SIG-M5 treated with dmso at 0.1 percent for 504 hours (cell line): ENCODE data around the gene WNT7A.

Experiments
- DNase-seq: peaks from one replicate; lab custom pipeline; 2025; ENCODE audit not compliant: unreplicated experiment; lab: John Stamatoyannopoulos, UW

The WNT7A gene

DNA sequence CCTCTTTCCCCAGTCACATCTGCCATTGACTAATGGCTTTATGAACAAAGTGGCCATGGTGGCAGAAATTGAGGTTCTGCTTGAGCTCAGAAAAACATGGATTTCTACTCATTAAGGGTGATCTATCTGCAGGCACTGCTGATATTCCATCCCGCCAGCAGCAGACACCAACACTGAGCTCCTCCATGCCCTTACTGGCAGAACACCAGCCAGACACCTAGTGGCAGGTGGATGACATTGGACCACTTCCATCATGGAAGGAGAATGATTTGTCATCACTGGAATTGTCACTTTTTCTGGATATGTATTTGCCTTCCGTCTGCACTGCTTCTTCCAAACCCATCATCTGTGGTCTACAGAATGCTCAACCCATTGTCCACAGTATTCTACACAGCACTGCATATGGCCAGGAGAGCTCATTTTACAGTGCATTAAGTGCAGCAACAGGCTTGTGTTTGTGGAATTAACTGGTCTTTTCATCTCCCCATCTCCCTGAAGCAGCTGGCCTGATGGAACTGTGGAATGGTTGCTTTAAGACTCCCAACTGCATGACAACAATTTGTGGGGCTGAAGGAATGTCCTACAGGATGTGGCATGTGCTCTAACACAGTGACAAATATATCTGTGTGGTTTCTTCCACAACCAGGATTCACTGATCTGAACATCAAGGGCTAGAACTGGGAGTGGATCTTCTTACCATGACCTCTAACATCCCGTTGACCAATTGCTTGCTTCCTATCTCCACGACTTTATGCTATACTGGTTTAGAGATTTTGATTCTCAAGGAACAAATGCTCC lies 103.4 kb downstream of the WNT7A start:
- DNase-seq = no peak

DNA sequence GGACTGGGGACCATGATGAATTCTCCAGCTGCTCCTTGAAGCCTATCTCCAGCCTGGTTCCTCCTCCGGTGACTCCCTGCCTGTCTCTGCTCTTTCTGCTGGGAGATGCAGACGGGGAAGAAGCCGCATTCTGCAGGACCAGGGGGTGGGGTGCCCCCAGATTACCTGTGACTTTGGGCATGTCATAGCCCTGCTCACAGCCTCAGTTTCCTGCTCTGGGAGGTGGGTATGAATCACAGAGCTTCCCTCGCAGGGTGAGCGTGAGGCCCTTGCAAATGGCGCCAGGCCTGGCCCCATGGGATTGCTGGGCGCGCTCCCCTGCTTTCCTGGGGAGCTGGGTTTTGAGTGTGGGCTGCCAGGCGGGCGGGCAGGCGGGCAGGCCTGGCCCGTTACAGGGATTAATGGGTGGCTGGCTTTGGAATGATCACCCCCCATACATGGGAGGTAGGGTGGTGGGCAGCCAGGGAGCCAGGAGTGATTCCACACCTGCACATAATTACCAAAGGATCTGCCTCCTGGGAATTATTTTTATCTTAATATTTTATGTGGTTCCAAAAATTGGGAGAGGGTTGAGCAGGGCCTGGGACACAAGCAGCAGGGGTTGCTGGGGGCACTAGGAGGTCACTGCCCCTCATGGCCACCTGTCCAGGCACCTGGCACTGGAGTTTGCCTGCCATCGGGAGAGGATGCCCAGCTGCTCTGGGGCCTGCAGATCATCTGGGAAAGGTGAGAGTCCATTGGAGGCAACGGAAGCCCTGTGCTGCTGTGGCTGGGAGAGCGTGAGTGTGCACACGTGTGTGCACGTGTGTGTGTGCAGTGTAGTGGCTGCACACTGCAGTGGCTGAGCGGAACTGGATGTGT lies 106.8 kb downstream of the WNT7A start:
- DNase-seq = no peak

DNA sequence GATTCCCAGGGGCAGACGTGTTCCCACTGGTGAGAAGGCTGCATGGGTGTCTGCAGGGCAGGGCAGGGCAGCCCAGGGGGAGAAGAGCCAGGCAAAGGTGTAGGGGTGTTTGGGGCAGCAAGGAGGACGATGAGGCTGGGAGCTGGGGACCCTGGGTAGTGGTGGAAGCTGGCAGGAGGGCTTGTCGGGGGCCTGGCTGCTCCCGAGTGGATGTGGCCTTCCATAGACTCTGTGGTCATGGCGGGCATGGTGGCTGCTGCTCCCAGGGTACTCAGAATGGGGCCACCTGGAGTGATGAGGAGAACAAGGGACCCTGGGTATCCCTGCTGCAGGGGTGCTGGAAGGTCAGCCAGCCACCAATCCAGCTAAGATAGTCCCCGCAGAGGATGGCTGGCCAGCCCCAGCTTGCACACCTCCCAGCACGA lies 107.5 kb downstream of the WNT7A start:
- DNase-seq = no peak

DNA sequence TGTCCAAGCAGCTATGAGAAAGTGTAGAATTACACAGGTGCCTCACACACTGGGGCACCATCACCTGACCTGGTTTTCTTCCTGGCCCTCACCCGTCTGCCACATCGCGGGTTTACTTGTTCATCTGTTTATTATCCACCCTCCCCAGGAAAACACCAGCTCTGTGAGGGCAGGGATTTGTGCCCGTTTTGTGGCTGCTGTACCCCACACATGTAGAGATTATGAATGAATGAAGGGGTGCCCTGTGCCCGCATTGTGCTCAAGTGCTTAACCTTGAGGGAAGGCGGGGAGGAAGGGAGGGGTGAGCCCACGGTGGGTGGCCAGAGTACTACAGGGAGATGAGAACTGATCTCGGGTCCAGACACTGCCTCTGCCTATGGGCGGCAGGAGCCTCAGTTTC lies 108.4 kb downstream of the WNT7A start:
- DNase-seq = no peak

DNA sequence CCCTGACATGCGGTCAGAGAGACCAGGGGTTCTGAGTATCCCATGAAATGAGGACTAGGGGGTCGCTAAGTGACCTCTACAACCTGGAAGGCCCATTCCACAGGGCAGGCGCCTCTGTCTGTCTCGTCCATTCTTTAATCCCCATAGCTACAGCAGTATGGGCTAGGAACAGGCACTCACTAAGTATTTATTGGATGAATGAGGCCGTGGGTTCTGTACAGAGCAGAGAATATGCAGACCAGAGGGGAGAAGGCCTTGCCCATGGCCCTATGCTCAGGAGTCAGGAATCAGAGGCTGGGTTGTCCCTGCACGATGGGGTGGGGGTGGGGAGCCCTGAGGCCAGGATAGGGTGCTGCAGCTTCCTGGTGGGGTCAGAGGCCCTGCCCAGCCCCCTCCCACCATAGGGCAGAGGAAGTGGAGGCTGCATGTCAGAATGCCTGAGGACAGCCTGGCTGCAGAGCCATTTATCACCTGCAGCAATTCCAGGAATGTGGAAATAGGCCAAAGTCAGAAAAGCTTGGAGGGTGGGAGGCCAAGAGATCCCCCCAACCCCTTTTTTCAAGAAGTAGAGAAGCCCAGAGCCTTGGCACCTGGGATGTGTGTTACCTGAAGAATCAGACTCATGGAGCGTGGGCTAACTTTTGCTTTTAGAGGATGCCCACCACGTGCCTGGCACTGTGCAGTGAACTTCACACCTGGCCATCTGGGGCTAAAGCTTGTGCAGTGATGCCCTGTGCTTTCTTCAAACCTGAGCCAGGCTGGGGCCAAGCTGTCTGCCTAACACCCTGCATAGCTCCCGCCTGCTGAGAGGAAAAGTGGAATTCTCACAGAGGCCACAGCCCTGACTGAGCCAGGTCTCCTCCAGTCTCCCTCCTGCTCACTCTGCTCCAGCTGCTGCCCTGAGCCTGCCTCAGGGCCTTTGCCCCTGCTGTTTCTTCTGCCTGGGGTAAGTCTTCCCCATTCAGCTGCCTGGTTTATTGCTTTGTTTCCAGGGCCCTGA lies 109.4 kb downstream of the WNT7A start:
- DNase-seq = no peak

DNA sequence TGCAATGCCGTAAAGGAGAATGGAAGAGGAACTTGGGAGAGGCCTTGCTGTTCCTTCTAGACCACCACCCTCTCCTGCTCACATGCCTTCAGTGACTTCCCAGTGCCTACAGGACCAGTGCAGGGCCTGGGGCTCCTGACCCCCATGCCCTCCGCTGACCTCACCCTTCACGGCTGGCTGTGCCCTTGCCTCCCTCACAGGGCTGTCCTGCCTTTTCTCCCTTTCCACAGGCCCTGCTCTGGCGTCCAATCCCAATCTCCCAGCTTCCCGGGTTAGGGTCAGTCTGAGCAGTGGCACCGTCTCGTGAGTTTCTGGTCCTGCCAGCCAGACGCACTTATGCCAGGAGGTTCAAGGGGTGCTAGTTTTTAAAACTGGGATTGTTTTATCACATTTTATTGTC lies 110.4 kb downstream of the WNT7A start:
- no peak for DNase-seq

DNA sequence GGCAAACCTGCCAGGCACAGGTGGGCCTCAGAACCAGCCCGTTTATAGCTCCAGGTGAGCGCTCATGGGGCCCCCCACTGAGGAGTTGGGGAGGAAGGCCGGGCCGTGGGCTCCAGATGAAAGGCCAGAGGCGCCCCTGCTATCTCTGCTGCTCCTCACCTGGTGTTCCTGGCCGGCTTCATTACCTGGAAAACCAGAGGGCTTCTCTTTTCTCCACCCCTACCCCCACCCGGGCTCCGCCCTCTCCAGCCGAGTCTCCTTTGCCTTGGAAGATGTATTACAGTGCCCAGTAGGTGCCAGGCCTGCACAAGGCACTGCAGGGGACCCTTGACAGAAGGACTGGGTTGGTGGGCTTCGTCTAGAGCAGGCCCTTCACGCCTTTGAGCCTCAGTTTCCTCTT lies 111.4 kb downstream of the WNT7A start:
- no peak for DNase-seq

DNA sequence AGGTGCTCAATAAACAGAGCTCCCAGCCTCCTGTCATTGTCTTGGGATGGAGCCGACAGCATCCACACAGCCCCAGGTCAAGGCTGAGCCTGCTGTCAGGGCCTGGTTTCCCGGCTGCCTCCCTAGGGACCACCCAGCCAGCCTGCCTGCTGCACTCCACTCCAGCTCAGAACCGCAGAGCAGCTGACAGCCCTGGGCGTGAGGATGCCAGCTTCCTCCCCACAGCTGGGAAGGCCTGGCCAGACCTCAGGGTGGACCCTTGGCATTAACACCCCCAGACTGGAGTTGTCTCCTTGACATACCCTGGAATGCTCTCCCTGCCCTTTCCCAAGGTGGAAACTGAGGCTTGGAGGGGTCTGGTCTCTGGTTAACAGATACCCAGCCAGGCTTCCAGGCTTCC lies 112.0 kb downstream of the WNT7A start:
- DNase-seq = no peak

DNA sequence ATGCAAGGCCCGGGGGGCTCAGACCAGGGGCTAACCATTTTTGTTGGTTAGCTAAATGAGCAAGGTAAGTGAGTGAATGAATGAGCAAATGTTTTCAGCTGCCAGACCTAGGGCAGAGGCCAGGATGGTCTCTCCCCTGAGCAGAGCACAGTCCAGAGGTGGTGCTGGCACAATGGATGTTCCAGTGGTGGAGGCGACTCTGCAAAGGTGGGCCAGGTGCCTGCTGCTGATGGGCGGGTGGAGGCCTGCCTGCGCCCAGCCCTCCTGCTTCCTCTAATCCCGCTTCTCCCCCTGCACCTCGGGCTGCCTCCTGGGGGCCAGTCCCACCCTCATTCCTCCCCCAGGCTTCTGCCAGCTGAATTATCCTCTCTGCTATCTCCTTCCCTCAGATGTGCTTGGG lies 112.8 kb downstream of the WNT7A start:
- no peak for DNase-seq
